ENCODE results near the gene ABLIM3. TPM values are rescaled to one million over a fixed set of nuclear protein-coding genes. Genes with fewer than 3 reads are reported as not detected.

ABLIM3 gene
- total and polyA plus RNA-seq, 2 of the 8 experiments (the other 6 are each of a cell fraction or from before 2014, with no cell fraction given): 0.36 to 0.56 TPM

DNA sequence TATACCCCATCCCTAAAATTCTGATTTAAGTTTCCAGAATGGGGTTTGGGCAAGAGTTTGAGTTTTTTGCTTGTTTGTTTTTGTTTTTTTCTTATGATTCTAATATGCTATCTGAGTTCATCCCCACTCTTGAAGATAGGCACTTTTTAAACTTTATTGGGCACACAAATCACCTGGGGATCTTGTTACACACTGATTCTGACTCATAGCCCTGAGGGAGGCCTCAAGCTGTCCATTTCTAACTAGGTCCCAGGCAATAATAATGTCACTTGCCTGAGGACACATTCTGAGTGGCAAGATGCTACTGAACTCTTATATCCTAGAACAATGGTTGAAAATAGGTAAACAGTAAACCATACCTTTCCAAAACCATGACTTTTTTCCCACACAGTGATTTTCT is 22.8 kb upstream of the ABLIM3 start:
- H3K23ac ChIP-seq (ENCODE audit: insufficient read length): no peak overlapping the region
- no peak overlapping the region for H3K4me2 ChIP-seq (ENCODE audit: insufficient read depth in 1 of 2, low read depth in 2 of 2, low read length in 2 of 2)
- H2BK20ac ChIP-seq (ENCODE audit: low read length): no peak overlapping the region
- no peaks in the 10 kb centered on the region for H3K79me2 ChIP-seq (ENCODE audit: control insufficient read depth in 1 of 2, insufficient read depth in 2 of 2, low read length in 2 of 2)
- no peak overlapping the region for H3K4ac ChIP-seq (replicated peaks; ENCODE audit: insufficient read length, low read depth, low read length)
- no peak overlapping the region for H3K14ac ChIP-seq (ENCODE audit: insufficient read length)
- no peak overlapping the region for H2AFZ ChIP-seq (ENCODE audit: low read length)
- H4K8ac ChIP-seq (ENCODE audit: extremely low read depth, insufficient read depth, low read length): no peak overlapping the region
- H3K4me1 ChIP-seq (replicated peaks in 1 of 4; ENCODE audit: control insufficient read depth in 3 of 4, insufficient read depth in 4 of 4, low read length in 3 of 4): no peaks in the 10 kb centered on the region
- H3K9ac ChIP-seq (replicated peaks in 1 of 4; ENCODE audit: extremely low read depth in 1 of 4, low read depth in 3 of 4, low read length in 3 of 4): no peak overlapping the region
- ChIA-PET CTCF (ENCODE audit: partially characterized antibody) (interaction anchor here (1.1 to 10.3 kb wide), 2 partner anchors 83 to 147 kb away, joined by 4 to 121 read pairs; no protein-coding TSS in a partner anchor), POLR2A (ENCODE audit: partially characterized antibody) (no interaction called here)
- no peak overlapping the region for H2AK5ac ChIP-seq (ENCODE audit: low read depth, low read length)
- no peak overlapping the region for H3K18ac ChIP-seq (ENCODE audit: extremely low read depth, low read length)
- no peaks in the 10 kb centered on the region for H4K20me1 ChIP-seq (replicated peaks in 1 of 2; ENCODE audit: control insufficient read depth in 1 of 2, insufficient read depth in 2 of 2, low read length in 2 of 2)
- H3K27me3 ChIP-seq (replicated peaks in 1 of 4; ENCODE audit: control insufficient read depth in 3 of 4, extremely low read depth in 1 of 4, insufficient read depth in 3 of 4, low read length in 3 of 4): no peaks in the 10 kb centered on the region
- peaks cover 3 to 6% of the 10 kb centered on the region in 2 experiments; a peak in 1 of 4 replicates for H3K9me3 ChIP-seq (ENCODE audit: insufficient read depth in 2 of 2, low read depth in 1 of 2, low read length in 1 of 2)
- H3K56ac ChIP-seq (replicated peaks; ENCODE audit: insufficient read length, low read depth, low read length): no peak overlapping the region
- no peaks in the 10 kb centered on the region for H3K79me1 ChIP-seq (ENCODE audit: low read depth, low read length)
- no peaks in the 10 kb centered on the region for H3K23me2 ChIP-seq (ENCODE audit: low read depth, low read length)
- no peak overlapping the region for H2BK5ac ChIP-seq (ENCODE audit: low read depth, low read length)
- no peak overlapping the region for H2BK12ac ChIP-seq (ENCODE audit: low read depth, low read length)
- no peaks in the 10 kb centered on the region for H3K36me3 ChIP-seq (ENCODE audit: control insufficient read depth in 2 of 4, insufficient read depth in 4 of 4, low read length in 3 of 4)
- DNase-seq (ENCODE audit: low read depth in 1 of 2, low spot score in 2 of 2) (no peak), FAIRE-seq (no peak)
- no peak overlapping the region for H3K27ac ChIP-seq (ENCODE audit: low read depth, low read length)
- H2BK120ac ChIP-seq (replicated peaks; ENCODE audit: low read depth, low read length): no peak overlapping the region
- no peak overlapping the region for H4K91ac ChIP-seq (replicated peaks; ENCODE audit: insufficient read length, low read length)
- H4K5ac ChIP-seq (ENCODE audit: insufficient read length, low read depth, low read length): no peak overlapping the region
- H3K4me3 ChIP-seq (ENCODE audit: extremely low read depth in 1 of 4, insufficient read depth in 2 of 4, low read depth in 3 of 4, low read length in 4 of 4): no peak overlapping the region
- TF ChIP-seq E2F6 (IDR thresholded peaks at IDR 0.05) (no peak), SP2 (IDR thresholded peaks at IDR 0.05; ENCODE audit: low read length) (no peak), SIX5 (IDR thresholded peaks at IDR 0.05; ENCODE audit: low read depth, low read length) (no peak), TBP (IDR thresholded peaks at IDR 0.05; ENCODE audit: low read depth, low read length) (no peak), SRF (IDR thresholded peaks at IDR 0.05; ENCODE audit: low read depth, low read length) (no peak), ASH2L (IDR thresholded peaks at IDR 0.05; ENCODE audit: low read length) (no peak), KDM5A (IDR thresholded peaks at IDR 0.05; ENCODE audit: low read length) (no peak), NRF1 (IDR thresholded peaks at IDR 0.05; ENCODE audit: low read depth, low read length) (no peak), RAD21 (IDR thresholded peaks at IDR 0.05 in 1 of 2, conservative IDR thresholded peaks at IDR 0.05 in 1 of 2; ENCODE audit: low read depth in 2 of 2, low read length in 2 of 2) (no peak), SIRT6 (IDR thresholded peaks at IDR 0.05; ENCODE audit: low read length) (no peak), POU5F1 (IDR thresholded peaks at IDR 0.05; ENCODE audit: low read depth, low read length) (no peak), BRCA1 (IDR thresholded peaks at IDR 0.05; ENCODE audit: low read depth, low read length) (no peak)
- TF ChIP-seq, protein P1, sequence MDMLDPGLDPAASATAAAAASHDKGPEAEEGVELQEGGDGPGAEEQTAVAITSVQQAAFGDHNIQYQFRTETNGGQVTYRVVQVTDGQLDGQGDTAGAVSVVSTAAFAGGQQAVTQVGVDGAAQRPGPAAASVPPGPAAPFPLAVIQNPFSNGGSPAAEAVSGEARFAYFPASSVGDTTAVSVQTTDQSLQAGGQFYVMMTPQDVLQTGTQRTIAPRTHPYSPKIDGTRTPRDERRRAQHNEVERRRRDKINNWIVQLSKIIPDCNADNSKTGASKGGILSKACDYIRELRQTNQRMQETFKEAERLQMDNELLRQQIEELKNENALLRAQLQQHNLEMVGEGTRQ (IDR thresholded peaks at IDR 0.05; ENCODE audit: low read length): no peak
- TF ChIP-seq, protein P2, sequence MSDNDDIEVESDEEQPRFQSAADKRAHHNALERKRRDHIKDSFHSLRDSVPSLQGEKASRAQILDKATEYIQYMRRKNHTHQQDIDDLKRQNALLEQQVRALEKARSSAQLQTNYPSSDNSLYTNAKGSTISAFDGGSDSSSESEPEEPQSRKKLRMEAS (IDR thresholded peaks at IDR 0.05): no peak
- H2BK15ac ChIP-seq (ENCODE audit: low read length): no peak overlapping the region
